ENCODE measurements around the gene RBM33.

Gene RBM33

GRCh38 chr7:155810770-155811559, 166.5 kb downstream of the RBM33 start:
- FAIRE-seq: no peak
- no peak for DNase-seq (ENCODE audit: insufficient read length, low spot score)
- TF ChIP-seq CTCF (IDR thresholded peaks at IDR 0.05; ENCODE audit: insufficient read depth, missing control alignments): no peak

- DNase-seq (ENCODE audit: insufficient read length, low spot score) (no peak), FAIRE-seq (no peak)
- TF ChIP-seq CTCF (IDR thresholded peaks at IDR 0.05; ENCODE audit: insufficient read depth, missing control alignments): no peak
These were observed 167.1 kb downstream of the RBM33 start for GRCh38 chr7:155811560-155811894.

- FAIRE-seq: no peak
- DNase-seq (ENCODE audit: insufficient read length, low spot score): no peak
These were observed 167.7 kb downstream of the RBM33 start, which contains the start of gene SHH for GRCh38 chr7:155811895-155812761. SHH (minus strand) TSS chr7:155812463; CDS start chr7:155812122, 341 bp downstream.

GRCh38 chr7:155813125-155813524, 168.7 kb downstream of the RBM33 start:
- no peak for TF ChIP-seq CTCF (IDR thresholded peaks at IDR 0.05; ENCODE audit: insufficient read depth, missing control alignments)
- DNase-seq (ENCODE audit: insufficient read length, low spot score) (no peak), FAIRE-seq (no peak)

More at GRCh38 chr7:155811895-155812761, 167.7 kb downstream of the RBM33 start, which contains the start of gene SHH:
- no peak for TF ChIP-seq CTCF (IDR thresholded peaks at IDR 0.05; ENCODE audit: insufficient read depth, missing control alignments)

GRCh38 chr7:155813546-155814315, 169.3 kb downstream of the RBM33 start:
- TF ChIP-seq CTCF (IDR thresholded peaks at IDR 0.05; ENCODE audit: insufficient read depth, missing control alignments): no peak
- FAIRE-seq (no peak), DNase-seq (ENCODE audit: insufficient read length, low spot score) (no peak)

GRCh38 chr7:155814316-155815276, 170.1 kb downstream of the RBM33 start:
- DNase-seq (ENCODE audit: insufficient read length, low spot score) (no peak), FAIRE-seq (no peak)
- no peak for TF ChIP-seq CTCF (IDR thresholded peaks at IDR 0.05; ENCODE audit: insufficient read depth, missing control alignments)

Data from D721Med (cell line).